GM12891 (cell line): ENCODE results near the gene TEX26.

Experiments
- PAX5 ChIP-seq: IDR thresholded peaks from 2 replicates; pipeline ENCODE4 v1.6.1; 2011; ENCODE audit warnings: low read length, moderate library complexity, mild to moderate bottlenecking; ENCODE audit not compliant: insufficient read depth, severe bottlenecking
- POLR2A ChIP-seq: IDR thresholded peaks from 2 replicates; pipeline ENCODE4 v1.6.1; 2011; ENCODE audit warnings: low read depth, low read length, control low read depth
- POLR2AphosphoS5 ChIP-seq: IDR thresholded peaks from 2 replicates; pipeline ENCODE4 v1.6.1; 2011; ENCODE audit warnings: low read depth, low read length, control low read depth
- POU2F2 ChIP-seq: IDR thresholded peaks from 2 replicates; pipeline ENCODE4 v1.6.1; 2011; ENCODE audit warnings: low read depth, mild to moderate bottlenecking, control low read depth, low read length, moderate library complexity
- SPI1 ChIP-seq: IDR thresholded peaks from 2 replicates; pipeline ENCODE4 v1.6.1; 2011; ENCODE audit warnings: low read depth, low read length, control low read depth
- TAF1 ChIP-seq: IDR thresholded peaks from 2 replicates; pipeline ENCODE4 v1.6.1; 2011; ENCODE audit warnings: low read depth, low read length, control low read depth

DNA sequence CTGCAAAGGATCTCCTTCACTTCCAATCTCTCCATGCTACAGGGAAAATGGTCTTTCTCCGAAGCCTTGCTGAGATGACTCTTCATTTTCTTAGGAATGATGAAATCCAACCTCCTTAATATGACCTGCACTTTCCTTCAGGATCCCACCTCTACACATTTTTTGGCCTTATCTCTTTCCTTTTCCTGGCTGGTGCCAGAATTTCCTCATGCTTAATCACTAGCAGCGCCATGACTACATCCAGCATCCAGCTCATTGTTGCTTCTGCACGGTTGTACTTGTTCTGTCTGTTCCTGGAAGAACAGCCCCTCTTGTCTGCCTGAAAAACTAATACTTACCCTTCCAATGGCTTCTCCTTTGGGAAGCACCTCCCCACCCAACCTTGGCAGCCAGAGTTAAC lies 68.4 kb downstream of the TEX26 start:
- no peak for TF ChIP-seq POLR2A
- no peak for TF ChIP-seq POLR2AphosphoS5
- no peak for TF ChIP-seq TAF1
- TF ChIP-seq SPI1, result no peak
- TF ChIP-seq POU2F2, result no peak
- no peak for TF ChIP-seq PAX5
